ENCODE results near the gene APBA2.

Gene APBA2

DNA sequence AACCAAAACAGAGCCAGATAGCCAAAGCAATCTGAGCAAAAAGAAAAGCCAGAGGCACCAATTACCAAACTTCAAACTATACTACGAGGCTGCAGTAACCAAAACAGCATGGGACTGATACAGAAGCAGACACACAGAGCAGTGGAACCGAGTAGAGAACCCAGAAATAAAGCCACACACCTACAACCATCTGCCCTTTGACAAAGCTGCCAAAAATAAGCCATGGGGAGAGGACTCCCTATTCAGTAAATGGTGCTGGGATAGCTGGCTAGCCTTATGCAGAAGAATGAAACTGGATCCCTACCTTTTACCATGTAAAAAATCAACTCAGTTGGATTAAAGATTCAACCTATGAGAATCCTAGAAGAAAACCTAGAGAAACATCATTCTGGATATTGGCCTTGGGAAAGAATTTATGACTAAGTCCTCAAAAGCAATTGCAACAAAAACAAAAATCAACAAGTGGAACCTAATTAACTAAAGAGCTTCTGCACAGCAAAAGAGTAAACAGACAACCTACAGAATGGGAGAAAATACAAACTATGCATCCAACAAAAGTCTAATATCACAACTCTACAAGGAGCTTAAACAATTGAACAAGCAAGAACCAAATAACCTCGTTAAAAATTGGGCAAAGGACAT lies 95.1 kb downstream of the APBA2 start:
- in situ Hi-C loops (cut with MboI; ENCODE audit: low sequenced_read_pairs) = no loop called here

DNA sequence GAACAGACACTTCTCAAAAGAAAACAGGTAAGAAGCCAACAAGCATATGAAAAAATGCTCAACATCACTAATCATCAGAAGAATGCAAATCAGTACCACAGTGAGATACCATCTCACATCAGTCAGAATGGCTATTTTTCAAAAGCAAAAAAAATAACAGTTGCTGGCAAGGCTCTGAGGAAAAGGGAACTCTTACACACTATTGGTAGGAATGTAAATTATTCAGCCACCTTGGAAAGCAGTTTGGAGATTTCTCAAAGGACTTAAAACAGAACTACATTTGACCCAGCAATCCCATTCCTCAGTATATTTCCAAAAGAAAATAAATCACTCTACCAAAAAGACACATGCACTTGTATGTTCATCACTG lies 95.6 kb downstream of the APBA2 start:
- in situ Hi-C loops (cut with MboI; ENCODE audit: low sequenced_read_pairs) = no loop called here

DNA sequence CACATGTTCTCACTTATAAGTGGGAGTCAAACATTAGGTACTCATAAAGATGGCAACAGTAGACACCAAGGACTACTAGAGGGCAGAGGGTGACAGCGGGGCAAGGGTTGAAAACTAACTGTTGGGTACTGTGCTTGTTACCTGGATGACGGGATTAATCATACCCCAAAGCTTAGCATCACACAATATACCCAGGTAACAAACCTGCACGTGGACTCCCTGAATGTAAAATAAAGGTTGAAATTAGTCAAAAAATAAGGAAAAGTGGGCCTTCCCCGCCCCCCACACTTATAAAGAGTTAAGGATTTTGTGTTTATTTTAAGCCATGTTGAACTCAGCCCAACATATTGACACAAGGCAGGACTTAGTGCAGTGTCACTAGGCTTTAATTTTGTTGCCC lies 96.1 kb downstream of the APBA2 start:
- in situ Hi-C loops (cut with MboI; ENCODE audit: low sequenced_read_pairs) = no loop called here

DNA sequence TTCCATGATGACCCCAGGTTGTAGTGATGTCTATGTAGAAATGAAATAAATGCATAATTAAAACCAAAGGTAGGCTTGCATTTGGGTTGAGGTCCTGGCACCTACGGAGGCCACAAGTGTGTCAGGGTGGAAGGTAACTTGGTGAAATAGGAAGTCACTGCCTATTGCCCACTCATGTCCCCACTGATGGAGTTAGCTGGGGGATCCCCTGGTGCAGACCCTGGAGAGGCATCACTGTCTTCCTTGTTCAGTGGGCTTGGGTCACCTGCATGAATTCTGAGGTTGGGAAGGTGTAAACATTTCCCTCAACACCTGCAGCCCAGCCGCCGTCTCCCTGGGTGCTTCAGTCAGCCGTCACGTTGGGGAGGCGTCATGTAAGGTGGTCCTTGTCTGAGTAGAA lies 97.1 kb downstream of the APBA2 start:
- in situ Hi-C loops (cut with MboI; ENCODE audit: low sequenced_read_pairs) = no loop called here

DNA sequence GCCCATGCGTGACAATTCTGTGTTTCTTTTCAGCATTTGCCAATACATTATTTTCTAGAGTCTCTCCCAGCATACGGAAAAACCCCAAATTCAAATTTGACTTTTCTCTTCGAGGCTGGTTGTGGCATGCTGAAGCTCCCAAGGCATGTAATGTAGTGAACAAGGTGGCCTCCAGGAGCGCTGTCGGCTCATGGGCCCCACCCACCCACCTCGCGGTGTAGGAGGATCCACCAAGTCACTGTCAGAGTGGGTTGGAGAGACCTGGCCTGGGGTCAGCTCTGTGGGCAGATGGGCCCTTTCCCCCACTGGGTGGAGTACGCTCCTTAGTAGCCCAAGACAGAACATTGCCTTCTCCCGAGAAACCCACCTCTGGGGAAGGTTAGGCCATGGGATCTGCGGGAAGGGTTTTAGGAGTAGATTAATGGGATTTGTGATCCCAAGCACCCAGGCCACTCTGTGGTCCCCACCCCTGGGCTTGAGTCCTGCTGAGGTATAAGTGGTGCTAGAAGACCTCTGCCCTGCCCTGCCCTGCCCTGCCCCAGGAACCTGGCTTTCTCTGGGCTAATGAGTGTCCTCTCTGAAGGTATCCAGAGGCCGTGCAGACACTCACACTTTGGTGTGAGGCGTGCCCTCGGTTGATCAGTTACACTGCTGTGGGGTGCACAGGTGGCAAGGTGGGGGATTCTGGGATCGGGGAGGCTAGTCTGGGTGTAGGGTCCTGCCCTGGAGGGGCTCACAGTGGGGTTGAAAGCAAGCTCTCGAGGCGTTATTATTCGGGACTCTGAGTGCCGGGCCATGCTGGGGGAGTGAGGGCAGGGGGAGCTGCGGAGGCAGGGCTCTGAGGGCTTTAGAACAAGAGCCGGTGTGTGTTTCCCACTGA lies 97.9 kb downstream of the APBA2 start:
- in situ Hi-C loops (cut with MboI; ENCODE audit: low sequenced_read_pairs) = no loop called here

DNA sequence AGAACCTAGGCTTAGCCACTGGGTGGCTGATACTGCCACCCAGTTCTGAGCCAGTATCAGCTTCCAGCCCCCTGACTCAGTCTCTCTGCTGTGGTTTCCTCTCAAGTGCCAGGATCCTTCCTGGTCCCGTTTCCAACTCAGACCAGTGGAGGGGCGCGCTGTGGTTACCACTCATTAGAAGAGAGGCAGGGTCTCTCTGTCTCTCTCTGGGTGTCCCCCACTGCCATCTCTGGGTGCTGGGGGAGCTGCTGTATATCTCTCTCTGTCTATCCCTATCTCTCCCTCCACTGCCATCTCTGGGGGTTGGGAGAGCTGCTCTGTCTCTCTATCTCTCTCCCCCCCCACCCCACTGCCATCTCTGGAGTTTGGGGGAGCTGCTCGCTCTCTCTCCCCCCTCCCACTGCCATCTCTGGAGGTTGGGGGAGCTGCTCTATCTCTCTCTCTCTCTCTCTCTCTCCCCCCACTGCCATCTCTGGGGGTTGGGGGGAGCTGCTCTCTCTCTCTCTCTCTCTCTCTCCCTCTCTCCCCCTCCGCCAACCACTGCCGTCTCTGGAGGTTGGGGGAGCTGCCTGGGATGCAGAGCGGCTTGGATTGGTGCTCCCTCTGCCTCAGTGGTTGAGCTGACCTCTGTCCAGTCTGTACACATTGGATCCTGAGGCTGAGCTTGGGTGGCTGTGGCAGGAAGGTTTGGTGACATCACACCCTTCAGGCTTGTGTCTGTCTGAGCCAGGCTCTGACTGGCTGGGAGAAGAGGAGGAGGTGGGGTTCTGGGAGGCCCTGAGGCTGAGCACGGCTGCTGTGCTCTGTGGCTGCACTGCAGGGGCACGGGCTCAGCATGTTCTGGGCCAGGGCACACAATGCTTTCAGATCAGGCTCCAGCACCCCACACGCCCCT lies 98.9 kb downstream of the APBA2 start:
- in situ Hi-C loops (cut with MboI; ENCODE audit: low sequenced_read_pairs) = no loop called here

DNA sequence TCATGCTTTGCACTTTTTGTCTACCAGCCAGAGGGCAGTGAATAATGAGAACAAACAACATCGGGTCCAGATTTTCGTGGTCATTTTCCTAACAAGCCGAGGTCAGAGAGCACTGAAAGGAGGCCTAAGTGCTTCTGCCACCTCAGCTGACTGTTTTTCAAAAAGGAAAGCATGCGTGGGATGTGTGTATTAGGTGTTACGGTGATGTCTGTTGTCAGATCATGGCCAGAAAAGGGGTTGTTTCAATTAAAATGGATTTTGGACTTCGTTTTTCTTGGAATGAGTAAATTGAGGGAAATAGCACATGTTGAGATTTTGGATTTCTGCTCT lies 99.5 kb downstream of the APBA2 start:
- in situ Hi-C loops (cut with MboI; ENCODE audit: low sequenced_read_pairs) = no loop called here

DNA sequence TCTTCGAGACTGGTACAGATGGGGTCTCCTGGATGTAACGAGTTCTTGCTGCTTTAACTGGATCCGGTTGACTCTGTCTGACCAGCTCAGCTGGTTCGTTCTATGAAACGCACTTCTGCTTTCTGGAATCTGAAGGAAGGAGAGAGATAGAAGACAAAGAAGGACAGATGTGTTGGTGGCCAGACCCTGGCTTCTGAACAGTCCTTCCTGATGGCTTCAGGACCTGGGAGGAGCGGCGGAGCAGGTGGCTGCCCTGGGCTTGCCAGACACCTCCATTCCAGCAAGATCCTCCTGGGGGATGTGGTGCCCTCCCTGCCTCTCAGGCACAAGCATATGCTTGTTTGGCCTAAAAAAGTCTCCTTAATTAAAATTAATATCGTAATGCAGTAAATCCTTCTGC lies 99.9 kb downstream of the APBA2 start:
- in situ Hi-C loops (cut with MboI; ENCODE audit: low sequenced_read_pairs) = no loop called here

DNA sequence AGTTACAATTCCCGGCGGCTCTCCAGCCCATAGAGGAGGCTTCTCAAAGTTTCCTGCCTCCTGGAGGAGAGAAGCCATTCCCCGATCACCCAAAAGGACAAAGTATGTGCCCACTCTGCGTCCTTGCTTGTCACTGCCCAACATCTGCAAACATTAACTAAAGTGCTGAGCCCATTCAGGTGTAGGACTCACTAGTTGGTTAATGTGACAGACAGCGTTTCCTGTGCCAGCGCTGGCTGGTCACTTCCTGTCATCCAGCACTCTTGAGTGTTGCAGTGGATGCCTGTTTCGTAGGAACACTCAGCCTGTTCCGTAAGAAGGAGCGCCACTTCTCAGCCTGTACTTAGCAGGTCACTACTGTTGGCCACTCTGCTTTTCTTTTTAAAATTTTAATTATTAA lies 100.3 kb downstream of the APBA2 start:
- in situ Hi-C loops (cut with MboI; ENCODE audit: low sequenced_read_pairs) = no loop called here

DNA sequence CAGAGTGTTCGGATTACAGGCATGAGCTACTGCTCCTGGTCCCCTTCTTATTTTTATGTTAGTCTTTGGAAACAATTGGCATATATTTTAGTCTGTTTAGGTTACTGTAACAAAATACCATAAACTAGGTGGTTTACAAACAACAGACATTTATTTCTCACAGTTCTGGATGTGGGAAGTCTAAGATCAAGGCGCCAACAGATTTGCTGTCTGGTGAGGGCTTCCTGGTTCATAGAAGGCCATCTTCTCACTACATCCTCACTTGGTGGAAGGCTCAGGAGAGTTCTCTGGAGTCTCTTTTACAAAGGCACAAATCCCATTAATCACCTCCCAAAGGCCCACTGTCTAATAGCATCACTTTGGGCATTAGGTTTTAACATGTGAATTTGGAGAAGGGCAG lies 101.0 kb downstream of the APBA2 start:
- in situ Hi-C loops (cut with MboI; ENCODE audit: low sequenced_read_pairs) = no loop called here

DNA sequence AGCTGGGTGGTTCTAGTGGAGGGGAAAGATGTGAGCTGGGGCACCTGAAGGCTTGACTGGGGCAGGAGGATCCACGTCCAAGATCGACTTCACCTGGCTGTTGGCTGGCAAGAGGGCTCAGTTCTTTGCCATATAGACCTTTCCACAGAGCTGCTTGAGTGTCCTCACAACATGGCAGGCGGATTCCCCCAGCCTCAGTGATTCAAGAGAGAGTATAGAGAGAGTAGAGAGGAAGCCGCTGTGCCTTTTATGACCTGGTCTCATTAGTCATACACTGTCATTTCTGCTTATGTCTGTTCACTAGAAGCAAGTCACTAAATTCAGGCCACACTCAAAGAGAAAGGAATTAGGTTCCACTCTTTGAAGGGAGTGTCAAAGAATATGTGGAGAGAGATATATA lies 101.6 kb downstream of the APBA2 start:
- in situ Hi-C loops (cut with MboI; ENCODE audit: low sequenced_read_pairs) = no loop called here

DNA sequence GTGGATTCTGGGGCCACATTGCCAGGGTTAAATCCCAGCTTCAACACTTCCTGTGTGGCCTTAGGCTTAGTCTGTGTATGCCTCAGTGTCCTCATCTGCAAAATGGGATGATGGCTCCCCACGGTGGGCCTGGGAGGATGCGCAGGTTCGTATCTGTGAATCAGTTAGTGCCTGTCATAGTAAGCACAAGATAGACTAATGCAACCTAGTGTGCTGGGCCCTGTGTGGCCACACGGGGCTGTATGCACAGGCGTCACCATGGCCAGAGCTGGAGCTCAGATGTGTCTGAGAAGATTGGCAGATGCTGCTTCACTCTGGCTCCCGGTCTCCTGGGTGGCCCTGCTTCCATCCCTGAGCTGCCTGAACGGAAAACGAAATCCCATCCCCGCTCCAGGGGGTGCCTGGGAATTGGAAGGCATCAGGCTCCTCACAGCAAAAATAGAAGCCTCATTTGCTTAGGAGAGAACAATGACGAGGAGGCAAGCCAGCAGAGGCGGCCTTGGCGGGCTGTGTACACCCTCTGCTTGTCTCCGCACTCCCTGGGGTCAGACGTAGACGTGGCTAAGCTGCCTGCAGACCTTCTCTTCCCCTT lies 103.6 kb downstream of the APBA2 start:
- in situ Hi-C loops (cut with MboI; ENCODE audit: low sequenced_read_pairs) = no loop called here

DNA sequence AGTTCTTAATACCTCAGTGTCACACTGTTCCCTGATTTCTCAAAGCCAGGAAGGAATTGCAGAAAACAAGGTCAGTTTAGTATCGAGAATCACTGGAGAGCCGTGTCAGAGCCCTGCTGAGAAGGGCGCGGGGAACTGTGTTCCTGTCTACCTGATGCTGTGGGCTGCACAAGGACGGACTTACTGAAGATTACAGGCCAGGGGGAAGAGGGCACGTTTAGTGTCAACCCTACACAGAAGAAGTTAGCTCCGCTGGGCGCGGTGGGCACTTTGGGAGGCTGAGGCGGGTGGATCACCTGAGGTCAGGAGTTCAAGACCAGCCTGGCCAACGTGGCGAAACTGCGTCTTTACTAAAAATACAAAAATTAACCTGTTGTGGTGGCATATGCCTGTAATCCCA lies 104.1 kb downstream of the APBA2 start:
- in situ Hi-C loops (cut with MboI; ENCODE audit: low sequenced_read_pairs) = no loop called here

DNA sequence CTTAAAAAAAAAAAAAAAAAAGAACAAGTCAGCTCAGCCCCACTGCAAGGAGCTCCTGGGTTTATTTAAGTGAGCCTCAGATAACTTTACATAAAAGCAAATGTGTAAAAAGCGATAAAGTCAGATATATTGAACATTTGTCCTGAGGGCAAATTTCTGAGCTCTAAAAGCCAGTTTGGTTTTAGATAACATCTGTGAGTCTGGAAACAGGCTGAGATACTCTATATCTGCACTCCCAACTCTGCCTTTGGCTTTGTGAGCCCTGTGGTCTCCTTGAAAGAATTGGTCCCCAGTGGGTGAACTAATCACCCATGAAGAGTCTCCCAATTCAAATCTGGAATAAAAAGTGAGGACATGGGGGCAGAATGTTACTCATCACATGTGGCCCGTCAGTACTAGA lies 104.6 kb downstream of the APBA2 start:
- in situ Hi-C loops (cut with MboI; ENCODE audit: low sequenced_read_pairs) = no loop called here

DNA sequence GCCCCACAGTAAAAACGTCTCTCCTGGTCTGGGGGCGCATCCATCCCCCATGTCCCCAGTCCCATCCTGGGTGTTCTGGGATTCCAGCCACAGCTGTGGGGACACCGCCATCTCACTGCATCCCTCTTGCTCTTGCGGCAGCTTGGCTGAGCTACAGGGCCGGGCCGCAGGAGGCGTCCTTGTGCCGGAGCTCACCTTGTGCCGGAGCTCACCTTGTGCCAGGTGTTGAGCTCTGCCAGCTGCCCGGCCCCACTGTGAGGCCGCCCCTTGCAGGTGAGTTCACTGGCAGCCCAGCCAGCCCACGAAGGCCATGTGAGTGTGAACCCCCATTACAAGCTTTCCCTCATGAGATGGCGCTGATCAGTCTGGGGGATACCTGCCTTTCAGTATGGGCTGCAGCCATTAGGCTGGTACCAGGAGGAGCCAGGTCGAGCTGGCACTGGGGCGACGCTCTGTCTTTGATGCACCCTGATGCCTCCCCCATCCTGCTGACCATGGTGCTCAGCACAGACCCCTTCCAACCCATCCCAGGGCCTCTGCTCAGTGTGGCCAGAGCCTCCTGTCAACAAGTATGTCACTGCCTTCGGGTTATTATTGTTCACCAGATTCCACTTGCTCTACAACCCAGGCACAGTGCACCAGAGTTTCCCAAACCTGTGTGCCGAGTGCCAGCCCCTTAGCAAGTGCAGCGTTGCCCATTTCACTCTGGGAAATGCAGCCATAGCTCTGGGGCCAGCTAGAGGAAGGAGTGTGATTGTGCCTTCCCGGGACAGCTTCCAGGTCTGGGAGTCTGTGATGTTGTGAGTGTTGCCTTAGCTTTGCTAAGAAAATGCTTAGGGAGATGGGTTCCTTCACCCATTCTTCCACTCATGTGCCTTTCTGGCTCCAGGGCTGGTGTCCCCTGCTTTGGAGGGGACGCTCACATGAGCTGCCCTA lies 105.7 kb downstream of the APBA2 start:
- in situ Hi-C loops (cut with MboI; ENCODE audit: low sequenced_read_pairs) = no loop called here

DNA sequence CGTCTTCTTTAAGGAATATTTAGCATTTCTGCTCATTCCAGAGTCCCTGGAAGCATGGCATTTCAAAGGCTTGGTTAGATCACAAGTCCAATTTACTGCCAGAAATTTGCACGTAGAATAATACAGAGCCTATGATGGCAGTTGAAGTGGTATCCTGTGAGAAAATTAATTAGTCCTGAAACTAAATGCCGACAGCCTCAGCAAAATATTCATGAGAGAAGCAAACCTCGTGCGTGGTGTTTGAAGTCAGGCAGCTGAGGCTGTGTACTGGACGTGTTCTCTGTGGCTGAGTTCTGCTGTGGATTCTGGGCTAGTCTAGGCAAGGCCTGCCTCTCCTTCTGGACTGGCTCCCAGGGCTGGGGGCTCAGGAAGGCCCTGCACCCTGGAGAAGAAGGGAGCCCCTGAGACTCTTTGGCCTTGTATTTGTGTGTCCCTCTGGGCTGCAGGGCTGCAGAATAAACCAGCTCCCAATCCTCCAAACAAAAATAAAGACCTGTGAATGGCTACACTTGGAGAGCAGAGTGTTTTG lies 106.6 kb downstream of the APBA2 start:
- in situ Hi-C loops (cut with MboI; ENCODE audit: low sequenced_read_pairs) = no loop called here

DNA sequence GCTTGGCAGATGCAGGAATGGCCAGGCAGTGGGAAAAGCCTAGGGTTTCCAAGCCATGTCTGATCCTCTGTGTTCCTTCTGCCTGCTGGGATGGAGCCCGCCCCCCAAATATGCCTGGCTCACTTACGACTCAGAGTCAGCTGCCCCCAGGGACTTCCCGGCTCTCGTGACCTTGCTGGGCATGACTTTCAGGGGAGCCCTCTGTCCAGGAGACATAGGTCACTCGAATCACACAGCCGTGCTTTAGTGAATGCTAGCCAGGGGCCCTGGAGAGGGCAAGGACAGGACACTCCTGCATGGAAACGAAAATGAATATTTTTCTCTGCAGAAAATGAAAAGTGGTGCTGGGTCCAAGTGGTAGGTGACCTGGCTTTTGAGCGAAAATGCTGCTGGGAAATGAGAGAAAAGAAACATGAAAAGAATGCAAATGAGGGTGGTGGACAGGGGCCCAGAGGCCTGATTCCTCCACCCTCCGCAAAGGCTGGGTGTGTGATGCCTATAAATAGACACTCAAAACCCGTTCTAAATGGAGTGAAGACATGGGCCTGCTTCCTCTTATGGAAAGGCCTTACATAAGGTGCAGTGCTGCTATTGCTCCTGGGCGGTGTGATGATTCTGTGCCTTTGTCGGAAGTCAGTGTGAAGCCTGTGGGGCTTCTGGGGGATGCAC lies 107.4 kb downstream of the APBA2 start:
- in situ Hi-C loops (cut with MboI; ENCODE audit: low sequenced_read_pairs) = no loop called here

DNA sequence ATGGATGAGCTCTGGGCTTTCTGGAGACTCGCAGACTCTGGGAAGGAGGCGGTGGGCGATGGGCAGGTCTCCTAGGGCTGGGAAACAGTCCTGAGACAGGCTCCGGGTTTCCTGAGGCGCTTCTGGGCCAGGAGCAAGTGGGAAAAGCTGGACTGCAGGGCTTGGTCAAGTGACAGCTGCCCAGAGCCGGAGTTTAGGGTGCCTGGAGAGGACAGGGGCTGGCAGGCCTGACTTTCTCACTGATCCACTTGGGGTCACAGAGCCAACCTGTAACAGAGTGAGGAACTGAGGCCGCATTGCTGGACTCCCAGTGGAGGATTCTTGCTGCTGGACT lies 107.9 kb downstream of the APBA2 start:
- in situ Hi-C loops (cut with MboI; ENCODE audit: low sequenced_read_pairs) = no loop called here

DNA sequence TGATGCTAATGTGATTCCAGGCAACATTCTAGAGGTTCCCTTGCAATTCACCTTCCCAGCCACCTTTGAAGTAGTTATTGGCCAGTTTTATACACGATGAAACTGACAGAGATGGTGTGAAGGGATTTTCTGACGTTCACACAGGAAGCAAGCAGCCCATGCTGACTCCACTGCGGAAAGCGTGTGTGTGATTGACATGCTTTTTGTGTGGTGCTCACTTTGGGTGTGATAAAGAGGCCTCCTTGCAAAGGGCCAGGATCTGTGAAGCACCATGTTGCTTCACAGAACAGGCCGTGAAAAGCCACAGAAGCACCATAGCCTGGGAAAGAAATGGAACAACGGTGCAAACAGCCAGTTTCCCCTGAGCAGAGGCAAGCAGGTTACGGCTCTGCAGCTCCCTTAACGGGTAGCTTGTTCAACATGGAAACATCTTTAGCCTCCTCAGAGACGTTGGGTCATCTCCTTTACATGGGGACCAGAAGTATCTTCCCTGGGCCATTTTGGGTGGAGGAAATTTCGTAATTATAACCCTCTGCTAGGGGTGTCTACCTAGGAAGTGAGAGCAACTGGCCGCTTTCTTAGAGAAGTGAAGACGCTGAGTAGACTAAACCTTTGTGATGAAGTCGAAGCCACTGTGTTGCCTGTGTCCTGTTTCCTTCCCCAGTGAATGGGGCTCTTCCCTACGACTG lies 108.5 kb downstream of the APBA2 start:
- in situ Hi-C loops (cut with MboI; ENCODE audit: low sequenced_read_pairs) = no loop called here

All from hTERT RPE-1 (cell line).